Colonic mucosa (tissue), 4 donors: Measurements from ENCODE around the gene TRIM49B. TPM values are rescaled to one million over a fixed set of nuclear protein-coding genes. Genes with fewer than 3 reads are reported as not detected.
"Not testable (repeated sequence)": the region's sequence is repeated elsewhere in the genome, so short reads cannot be mapped to it uniquely, and the experiment has no call there.

ENCODE experiments used
- DNase-seq: peaks from one replicate; pipeline ENCODE4 v3.0.0-alpha.2; 2020
- H3K27ac ChIP-seq: fragments of 200-600 bp; one replicate; pipeline ENCODE4 v1.8.0; 2021
- H3K27me3 ChIP-seq: fragments of 200-600 bp; one replicate; pipeline ENCODE4 v1.8.0; 2021
- H3K36me3 ChIP-seq: fragments of 200-600 bp; one replicate; pipeline ENCODE4 v1.8.0; 2021
- H3K4me1 ChIP-seq: fragments of 200-600 bp; one replicate; pipeline ENCODE4 v1.8.0; 2021; ENCODE audit warnings: mild to moderate bottlenecking
- H3K4me3 ChIP-seq: fragments of 200-600 bp; one replicate; pipeline ENCODE4 v1.8.0; 2021
- H3K9ac ChIP-seq, 2 donors: one replicate each; pipeline ENCODE4 v1.7.0; 2013; ENCODE audit warnings: control low read depth in 2 of 2, low read depth in 2 of 2, low read length in 2 of 2
- H3K9me3 ChIP-seq: fragments of 200-600 bp; one replicate; pipeline ENCODE4 v1.8.0; 2021
- intact Hi-C: fragments of 100-400 bp; cut with DNase I; formaldehyde crosslinking; loops from one replicate; pipeline ENCODE4 v1.14.1; 2022
- total RNA-seq, 2 donors: library from RNA; stranded (reverse); fragmentation: NEBNext Ultra II Directional in 1 of 2; extraction: Animal tissue kit (Norgen Biotek cat#: 25700) in 1 of 2; gene quantifications; one replicate each; pipeline ENCODE4 v1.2.1, GENCODE V29; 2021
- donor health status: healthy.
- donor health status: DM: no; HTN: no; CAD: no.
- donor health status: DM: no; HTN: no; CAD: no.

TRIM49B gene, protein sequence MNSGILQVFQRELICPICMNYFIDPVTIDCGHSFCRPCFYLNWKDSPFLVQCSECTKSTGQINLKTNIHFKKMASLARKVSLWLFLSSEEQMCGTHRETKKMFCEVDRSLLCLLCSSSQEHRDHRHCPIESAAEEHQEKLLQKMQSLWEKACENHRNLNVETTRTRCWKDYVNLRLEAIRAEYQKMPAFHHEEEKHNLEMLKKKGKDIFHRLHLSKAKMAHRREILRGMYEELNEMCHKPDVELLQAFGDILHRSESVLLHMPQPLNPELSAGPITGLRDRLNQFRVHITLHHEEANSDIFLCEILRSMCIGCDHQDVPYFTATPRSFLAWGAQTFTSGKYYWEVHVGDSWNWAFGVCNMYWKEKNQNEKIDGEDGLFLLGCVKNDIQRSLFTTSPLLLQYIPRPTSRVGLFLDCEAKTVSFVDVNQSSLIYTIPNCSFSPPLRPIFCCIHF
- total RNA-seq: not detected

GRCh38 chr11:49028523-49028922, at the start of gene TRIM49B:
TSS of gene TRIM49B (plus strand) at chr11:49028823. CDS start at chr11:49031600, 2,777 bp downstream.
- intact Hi-C loops, H3K27me3 ChIP-seq, H3K36me3 ChIP-seq, DNase-seq, H3K4me1 ChIP-seq, H3K9me3 ChIP-seq, H3K9ac ChIP-seq, H3K27ac ChIP-seq, H3K4me3 ChIP-seq: not testable (repeated sequence)

- H3K27me3 ChIP-seq, H3K4me1 ChIP-seq, H3K9me3 ChIP-seq, DNase-seq, H3K9ac ChIP-seq, H3K27ac ChIP-seq, H3K36me3 ChIP-seq, H3K4me3 ChIP-seq, intact Hi-C loops: not testable (repeated sequence)
Observed at GRCh38 chr11:48983785-48984184, 44.8 kb upstream of the TRIM49B start, which contains the start of gene TRIM51G. TSS of gene TRIM51G (minus strand) at chr11:48983885. CDS start at chr11:48981695, 2,190 bp downstream.

DNA sequence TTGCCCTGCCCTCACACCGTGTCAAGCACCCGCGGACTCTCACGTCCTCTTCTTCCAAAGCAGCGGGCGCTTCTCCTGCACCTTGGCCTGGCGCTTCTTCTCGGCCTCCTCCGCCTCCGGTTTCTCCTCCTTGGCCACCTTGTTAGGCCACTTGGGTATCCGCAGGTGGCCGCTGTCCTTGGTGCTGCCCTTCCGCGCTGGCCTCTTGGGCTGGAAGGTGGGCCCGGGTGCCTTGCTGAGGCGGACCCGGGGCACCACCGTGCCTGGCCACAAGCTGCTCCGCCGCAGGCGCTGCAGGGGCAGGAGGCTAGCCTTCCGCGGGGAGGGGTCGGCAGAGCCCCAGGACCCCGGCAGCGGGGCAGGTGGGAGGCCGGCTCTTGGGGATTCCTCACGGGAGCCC, 19.6 kb downstream of the TRIM49B start:
- H3K4me1 ChIP-seq, H3K36me3 ChIP-seq, DNase-seq, H3K9me3 ChIP-seq, H3K4me3 ChIP-seq, intact Hi-C loops, H3K27me3 ChIP-seq, H3K9ac ChIP-seq, H3K27ac ChIP-seq: not testable (repeated sequence)

DNA sequence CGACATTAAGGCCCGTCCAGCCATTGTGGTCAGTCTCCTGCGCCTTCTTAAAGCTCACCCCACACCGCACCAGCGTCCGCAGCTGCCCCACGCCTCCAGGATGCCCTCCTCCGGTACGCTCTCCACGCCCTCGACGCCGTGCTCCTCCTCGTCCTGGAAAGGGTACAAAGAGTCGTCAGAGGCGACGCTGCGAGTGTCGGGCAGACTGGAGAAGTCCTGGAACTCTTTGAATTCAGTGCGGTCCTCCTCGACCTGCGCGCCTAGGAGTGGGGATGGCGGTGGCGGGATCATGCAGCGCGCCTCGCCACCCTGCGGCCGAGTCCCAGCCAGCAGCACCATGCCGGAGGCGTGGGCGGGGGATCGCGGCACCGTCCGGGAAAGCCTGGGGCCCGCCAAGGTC, 21.2 kb downstream of the TRIM49B start:
- intact Hi-C loops, H3K4me1 ChIP-seq, H3K9me3 ChIP-seq, H3K36me3 ChIP-seq, DNase-seq, H3K27me3 ChIP-seq, H3K4me3 ChIP-seq, H3K27ac ChIP-seq, H3K9ac ChIP-seq: not testable (repeated sequence)

GRCh38 chr11:49059012-49059411, 30.4 kb downstream of the TRIM49B start, which contains the start of gene TRIM64C:
TSS of gene TRIM64C (minus strand) at chr11:49059112. CDS start at chr11:49059112, 0 bp downstream.
- H3K4me1 ChIP-seq, H3K27me3 ChIP-seq, H3K36me3 ChIP-seq, H3K4me3 ChIP-seq, H3K27ac ChIP-seq, intact Hi-C loops, H3K9me3 ChIP-seq, H3K9ac ChIP-seq, DNase-seq: not testable (repeated sequence)

- H3K9ac ChIP-seq, H3K27ac ChIP-seq, DNase-seq, H3K27me3 ChIP-seq, H3K4me1 ChIP-seq, H3K36me3 ChIP-seq, H3K9me3 ChIP-seq, intact Hi-C loops, H3K4me3 ChIP-seq: not testable (repeated sequence)
Observed at GRCh38 chr11:49069897-49070296, 41.3 kb downstream of the TRIM49B start.

Other genes with a start within 250 kb of the TRIM49B start
- gene TRIM51G, start 44.9 kb upstream of the TRIM49B start, total RNA-seq: not detected
- gene TRIM64C, start 30.3 kb downstream of the TRIM49B start, total RNA-seq: not detected
- under 1 TPM in 1 of 2 donors, not detected in 1; 0.69 TPM for gene FOLH1, start 179.8 kb downstream of the TRIM49B start, total RNA-seq